Measurements from ENCODE around the gene MIER2.

MIER2 gene

DNA sequence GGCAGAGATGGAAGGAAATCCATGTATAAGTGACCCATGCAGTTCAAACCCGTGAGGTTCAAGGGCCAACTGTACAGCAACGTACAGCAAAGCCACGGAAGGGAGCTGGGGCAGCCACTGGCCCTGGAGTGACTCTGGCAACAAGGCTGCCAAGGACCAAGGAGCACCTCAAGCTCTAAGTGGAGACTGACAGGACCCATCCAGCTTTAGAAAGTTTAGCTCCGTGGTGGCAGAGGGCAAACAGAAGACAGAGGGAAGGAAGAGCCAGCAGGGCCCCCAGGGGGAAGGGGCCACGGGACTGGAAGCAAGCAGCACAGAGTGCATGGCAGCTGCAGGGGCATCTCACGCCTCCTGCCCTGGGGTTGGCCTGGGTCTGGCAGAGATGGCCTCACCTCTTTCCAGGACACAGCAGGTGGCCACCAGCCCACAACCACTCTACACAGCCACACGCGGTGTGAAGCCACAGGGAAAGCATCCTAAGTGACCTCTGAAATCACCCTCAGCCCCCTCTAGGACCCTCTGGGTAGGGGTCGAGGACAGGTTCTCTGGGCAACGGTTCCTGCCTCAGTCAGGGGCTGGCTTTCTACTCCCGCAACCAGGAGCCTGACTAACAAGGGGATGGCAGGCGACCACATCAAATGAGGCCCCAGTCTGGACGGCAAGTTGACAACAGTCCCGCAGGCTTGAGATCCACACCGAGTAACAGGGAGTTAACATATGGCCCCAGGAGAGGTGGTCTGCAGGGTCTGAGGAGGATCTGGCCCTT lies 3.8 kb downstream of the MIER2 start:
- no peaks in the 10 kb centered on the region for H3K27me3 ChIP-seq (ENCODE audit: control insufficient read depth, low read length)
- no peak overlapping the region for H3K27ac ChIP-seq (ENCODE audit: low read depth, low read length)
- peaks cover 3% of the 10 kb centered on the region; the same call in 1 of the 2 replicates for H3K9me3 ChIP-seq (ENCODE audit: control insufficient read depth, insufficient read depth, low read length)
- H3K79me2 ChIP-seq (ENCODE audit: control insufficient read depth, low read length): peaks cover 81% of the 10 kb centered on the region
- H4K20me1 ChIP-seq (ENCODE audit: control insufficient read depth, insufficient read depth, low read depth, low read length): 0 out of 2 replicates have a peak, but pooled peaks cover 4% of the 10 kb centered on the region
- H3K36me3 ChIP-seq (ENCODE audit: control insufficient read depth, low read length): peaks cover 51% of the 10 kb centered on the region
- H3K4me3 ChIP-seq (ENCODE audit: low read length): no peak overlapping the region
- H3F3A ChIP-seq (ENCODE audit: control insufficient read depth, insufficient read depth): 0 out of 2 replicates have a peak, but pooled peaks cover 2% of the 10 kb centered on the region
- H3K4me2 ChIP-seq (ENCODE audit: low read length): no peak overlapping the region; the same call in 1 of the 2 replicates
- peaks cover 24% of the 10 kb centered on the region for H3K4me1 ChIP-seq (ENCODE audit: control insufficient read depth, low read length)
- TF ChIP-seq, protein P1, sequence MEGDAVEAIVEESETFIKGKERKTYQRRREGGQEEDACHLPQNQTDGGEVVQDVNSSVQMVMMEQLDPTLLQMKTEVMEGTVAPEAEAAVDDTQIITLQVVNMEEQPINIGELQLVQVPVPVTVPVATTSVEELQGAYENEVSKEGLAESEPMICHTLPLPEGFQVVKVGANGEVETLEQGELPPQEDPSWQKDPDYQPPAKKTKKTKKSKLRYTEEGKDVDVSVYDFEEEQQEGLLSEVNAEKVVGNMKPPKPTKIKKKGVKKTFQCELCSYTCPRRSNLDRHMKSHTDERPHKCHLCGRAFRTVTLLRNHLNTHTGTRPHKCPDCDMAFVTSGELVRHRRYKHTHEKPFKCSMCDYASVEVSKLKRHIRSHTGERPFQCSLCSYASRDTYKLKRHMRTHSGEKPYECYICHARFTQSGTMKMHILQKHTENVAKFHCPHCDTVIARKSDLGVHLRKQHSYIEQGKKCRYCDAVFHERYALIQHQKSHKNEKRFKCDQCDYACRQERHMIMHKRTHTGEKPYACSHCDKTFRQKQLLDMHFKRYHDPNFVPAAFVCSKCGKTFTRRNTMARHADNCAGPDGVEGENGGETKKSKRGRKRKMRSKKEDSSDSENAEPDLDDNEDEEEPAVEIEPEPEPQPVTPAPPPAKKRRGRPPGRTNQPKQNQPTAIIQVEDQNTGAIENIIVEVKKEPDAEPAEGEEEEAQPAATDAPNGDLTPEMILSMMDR (IDR thresholded peaks at IDR 0.05; ENCODE audit: low read depth, low read length, poor library complexity, severe bottlenecking): no peak
- TF ChIP-seq EZH2phosphoT487 (IDR thresholded peaks at IDR 0.05; ENCODE audit: borderline replicate concordance, low read length): no peak
- no peaks in the 10 kb centered on the region for H3K9me2 ChIP-seq (replicated peaks; ENCODE audit: control insufficient read depth, low read length)

DNA sequence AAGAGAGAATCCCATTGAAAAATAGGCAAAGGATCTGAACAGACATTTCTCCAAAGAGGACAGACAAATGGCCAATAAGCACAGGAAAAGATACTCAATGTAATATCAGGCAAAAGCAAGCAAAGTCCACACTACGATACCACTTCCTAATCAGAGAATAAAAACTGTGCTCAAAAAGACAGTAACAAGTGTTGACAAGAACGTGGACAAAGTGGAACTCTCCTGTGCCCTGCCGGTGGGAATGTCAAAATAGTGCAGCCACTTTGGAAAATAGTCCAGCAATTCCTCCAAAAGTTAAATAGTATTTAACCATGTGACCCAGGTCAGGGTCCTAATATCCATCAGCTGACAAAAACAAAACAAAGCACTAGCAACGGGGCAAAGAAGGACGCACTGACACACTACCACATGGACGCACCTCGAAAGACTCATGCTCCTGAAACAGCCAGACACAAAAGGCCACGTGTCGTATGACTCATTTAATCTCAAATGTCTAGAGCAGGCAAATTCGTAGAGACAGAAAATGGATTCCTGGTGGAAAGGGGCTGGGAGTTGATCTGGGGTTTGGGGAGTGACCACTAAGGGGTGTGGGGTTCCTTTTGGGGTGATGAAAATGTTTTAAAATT lies 5.2 kb downstream of the MIER2 start:
- Histone ChIP-seq H3K36me3 (ENCODE audit: control insufficient read depth, low read length) (peaks cover 63% of the 10 kb centered on the region), H3F3A (ENCODE audit: control insufficient read depth, insufficient read depth) (no peaks in the 10 kb centered on the region), H3K9me3 (ENCODE audit: control insufficient read depth, insufficient read depth, low read length) (peaks cover 3% of the 10 kb centered on the region; the same call in 1 of the 2 replicates), H3K79me2 (ENCODE audit: control insufficient read depth, low read length) (peaks cover 96% of the 10 kb centered on the region), H3K4me2 (ENCODE audit: low read length) (no peak overlapping the region), H3K4me1 (ENCODE audit: control insufficient read depth, low read length) (peaks cover 18% of the 10 kb centered on the region), H3K9me2 (replicated peaks; ENCODE audit: control insufficient read depth, low read length) (no peaks in the 10 kb centered on the region), H3K4me3 (ENCODE audit: low read length) (no peak overlapping the region), H3K27ac (ENCODE audit: low read depth, low read length) (no peak overlapping the region), H3K27me3 (ENCODE audit: control insufficient read depth, low read length) (no peaks in the 10 kb centered on the region), H4K20me1 (ENCODE audit: control insufficient read depth, insufficient read depth, low read depth, low read length) (0 out of 2 replicates have a peak, but pooled peaks cover 4% of the 10 kb centered on the region)
- TF ChIP-seq EZH2phosphoT487 (IDR thresholded peaks at IDR 0.05; ENCODE audit: borderline replicate concordance, low read length): no peak
- TF ChIP-seq, protein P1 (IDR thresholded peaks at IDR 0.05; ENCODE audit: low read depth, low read length, poor library complexity, severe bottlenecking): no peak

DNA sequence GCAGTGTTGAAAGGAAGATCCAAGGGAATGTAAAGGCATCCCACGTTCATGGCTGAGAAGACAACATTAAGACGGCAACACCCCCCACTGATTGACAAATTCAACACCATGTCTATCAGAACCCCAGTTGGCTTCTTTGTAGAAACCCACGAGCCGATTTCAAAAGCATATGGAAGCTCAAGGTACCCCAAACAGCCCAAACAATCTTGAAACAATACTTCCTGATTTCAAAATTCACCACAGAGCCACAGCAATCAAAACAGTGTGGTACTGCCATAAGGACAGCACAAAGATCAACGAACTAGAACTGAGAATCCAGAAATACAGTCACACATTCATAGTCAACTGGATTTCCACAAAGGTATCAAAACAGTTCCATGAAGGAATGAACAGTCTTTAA lies 6.2 kb downstream of the MIER2 start:
- H4K20me1 ChIP-seq (ENCODE audit: control insufficient read depth, insufficient read depth, low read depth, low read length): 0 out of 2 replicates have a peak, but pooled peaks cover 4% of the 10 kb centered on the region
- peaks cover 68% of the 10 kb centered on the region for H3K36me3 ChIP-seq (ENCODE audit: control insufficient read depth, low read length)
- H3K9me3 ChIP-seq (ENCODE audit: control insufficient read depth, insufficient read depth, low read length): peaks cover 3% of the 10 kb centered on the region; the same call in 1 of the 2 replicates
- H3K9me2 ChIP-seq (replicated peaks; ENCODE audit: control insufficient read depth, low read length): no peaks in the 10 kb centered on the region
- H3K4me2 ChIP-seq (ENCODE audit: low read length): no peak overlapping the region
- no peak overlapping the region for H3K27ac ChIP-seq (ENCODE audit: low read depth, low read length)
- H3K4me1 ChIP-seq (ENCODE audit: control insufficient read depth, low read length): peaks cover 15% of the 10 kb centered on the region
- H3K27me3 ChIP-seq (ENCODE audit: control insufficient read depth, low read length): no peaks in the 10 kb centered on the region
- H3K79me2 ChIP-seq (ENCODE audit: control insufficient read depth, low read length): peaks cover 93% of the 10 kb centered on the region
- no peak overlapping the region for H3K4me3 ChIP-seq (ENCODE audit: low read length)
- H3F3A ChIP-seq (ENCODE audit: control insufficient read depth, insufficient read depth): no peaks in the 10 kb centered on the region
- TF ChIP-seq, protein P1 (IDR thresholded peaks at IDR 0.05; ENCODE audit: low read depth, low read length, poor library complexity, severe bottlenecking): no peak
- TF ChIP-seq EZH2phosphoT487 (IDR thresholded peaks at IDR 0.05; ENCODE audit: borderline replicate concordance, low read length): no peak
